ENCODE measurements around the gene ASIP.
"Not testable (repeated sequence)": the region's sequence is repeated elsewhere in the genome, so short reads cannot be mapped to it uniquely, and the experiment has no call there.

ASIP gene

DNA sequence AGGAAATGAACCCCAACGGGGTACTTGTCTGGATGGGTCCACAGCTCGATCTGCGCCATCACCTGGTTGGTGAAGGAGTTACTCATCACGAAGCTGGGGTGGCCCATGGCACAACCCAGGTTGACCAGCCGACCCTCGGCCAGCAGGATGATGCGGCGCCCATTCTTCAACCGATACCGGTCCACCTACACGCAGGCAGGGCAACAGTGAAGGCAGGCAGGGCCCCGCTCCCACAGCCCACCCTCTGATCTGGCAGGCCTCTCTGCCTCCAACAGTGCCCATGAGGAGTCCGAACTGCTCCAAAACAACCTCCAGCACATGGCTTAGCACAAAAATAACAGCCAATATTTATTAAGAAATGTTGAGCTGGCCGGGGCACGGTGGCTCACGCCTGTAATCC lies 44.2 kb downstream of the ASIP start:
- DNase-seq (ENCODE audit: low spot score), result no peak

DNA sequence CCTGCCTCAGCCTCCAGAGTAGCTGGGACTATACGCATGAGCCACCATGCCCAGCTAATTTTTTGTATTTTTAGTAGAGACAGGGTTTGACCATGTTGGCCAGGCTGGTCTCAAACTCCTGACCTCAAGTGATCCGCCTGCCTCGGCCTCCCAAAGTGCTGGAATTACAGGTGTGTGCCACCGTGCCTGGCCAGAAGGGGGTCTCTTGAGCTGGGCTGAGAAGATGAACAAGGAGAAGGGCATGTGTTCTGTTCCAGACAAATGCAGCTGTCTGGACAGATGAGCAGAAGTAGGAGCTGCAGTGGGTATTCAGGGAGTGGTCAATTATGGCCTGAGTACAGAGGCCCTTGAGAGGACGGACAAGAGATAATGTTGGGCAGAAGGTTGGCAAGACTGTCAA lies 46.3 kb downstream of the ASIP start:
- DNase-seq (ENCODE audit: low spot score), result not testable (repeated sequence)

- DNase-seq (ENCODE audit: low spot score), result no peak
These were observed 49.2 kb downstream of the ASIP start for GRCh38 chr20:34290471-34290870.

GRCh38 chr20:34292496-34292895 lies 51.3 kb downstream of the ASIP start:
- no peak for DNase-seq (ENCODE audit: low spot score)

DNA sequence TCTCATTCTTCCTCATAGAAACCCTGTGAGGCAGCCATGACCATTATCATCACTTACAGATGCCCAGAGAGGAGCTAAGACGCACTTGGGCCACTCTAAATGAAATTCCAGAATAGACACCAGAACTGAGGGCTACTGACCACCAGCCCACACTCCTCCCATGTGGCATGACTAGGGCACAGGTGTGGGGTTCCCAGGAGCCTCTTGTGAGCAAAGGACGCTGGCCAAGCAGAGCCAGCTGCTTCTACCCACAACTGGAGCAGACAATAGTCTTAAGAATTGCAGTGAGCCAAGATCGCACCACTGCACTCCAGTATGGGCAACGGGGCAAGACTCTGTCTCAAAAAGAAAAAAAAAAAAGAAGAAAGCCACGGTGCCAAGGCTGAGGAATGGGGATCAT lies 51.9 kb downstream of the ASIP start:
- DNase-seq (ENCODE audit: low spot score), result no peak

- DNase-seq (ENCODE audit: low spot score), result no peak
These were observed 52.4 kb downstream of the ASIP start for GRCh38 chr20:34293589-34293988.

DNA sequence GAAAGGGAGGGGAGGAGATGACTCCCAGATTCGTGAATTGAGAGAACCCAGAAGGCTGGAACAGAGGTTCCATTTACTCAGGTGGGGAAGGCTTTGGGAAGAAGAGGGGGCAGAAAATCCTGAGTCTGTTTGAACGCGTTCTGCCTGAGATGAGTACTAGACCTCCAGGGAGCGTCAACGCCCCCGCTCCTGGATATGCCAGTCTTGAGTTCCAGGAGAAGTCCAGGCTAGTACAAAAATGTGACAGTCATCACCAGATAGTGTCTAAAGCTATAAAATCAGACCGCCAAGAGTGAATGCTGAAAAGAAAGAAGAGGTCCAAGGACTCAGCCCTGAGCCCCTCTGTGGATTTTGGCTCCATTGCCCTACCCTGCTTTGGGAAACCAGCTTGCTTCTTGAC lies 53.3 kb downstream of the ASIP start:
- DNase-seq (ENCODE audit: low spot score), result no peak

DNA sequence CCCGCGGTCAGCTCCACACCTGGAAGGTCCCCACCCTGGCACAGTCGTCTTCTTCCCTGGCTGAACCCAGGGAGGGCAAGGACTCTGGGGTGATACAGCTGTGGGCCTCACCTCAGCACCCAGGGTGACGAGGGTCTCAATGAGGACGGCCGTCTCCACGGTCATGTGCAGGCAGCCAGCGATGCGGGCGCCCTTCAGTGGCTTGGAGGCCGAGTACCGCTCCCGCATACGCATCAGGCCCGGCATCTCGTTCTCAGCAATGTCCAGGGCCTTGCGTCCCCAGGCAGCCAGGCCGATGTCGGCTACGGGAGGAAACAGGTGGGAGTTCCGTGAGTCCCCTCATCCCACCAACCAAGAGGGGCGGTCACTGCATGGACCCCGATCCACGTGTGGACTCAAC lies 54.1 kb downstream of the ASIP start:
- no peak for DNase-seq (ENCODE audit: low spot score)

DNA sequence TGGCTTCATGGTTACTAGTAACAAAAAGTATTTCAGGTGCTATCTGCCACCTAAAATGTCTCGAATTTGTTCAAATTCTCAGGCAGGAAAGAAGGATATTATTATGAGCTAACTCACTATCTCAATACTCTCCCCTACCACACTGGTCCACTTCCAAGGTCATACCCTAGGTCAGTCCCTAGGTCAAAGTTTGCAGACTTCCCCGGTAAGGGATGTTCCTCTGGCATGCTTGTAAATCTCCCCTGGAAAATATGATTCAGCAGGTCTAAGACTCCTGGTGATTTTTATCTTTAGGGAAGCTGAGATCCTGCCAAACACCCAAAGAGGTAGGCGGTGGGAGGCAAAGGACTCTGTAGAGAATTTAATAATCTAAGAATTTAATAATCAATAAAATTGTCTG lies 55.2 kb downstream of the ASIP start:
- DNase-seq (ENCODE audit: low spot score), result no peak

DNA sequence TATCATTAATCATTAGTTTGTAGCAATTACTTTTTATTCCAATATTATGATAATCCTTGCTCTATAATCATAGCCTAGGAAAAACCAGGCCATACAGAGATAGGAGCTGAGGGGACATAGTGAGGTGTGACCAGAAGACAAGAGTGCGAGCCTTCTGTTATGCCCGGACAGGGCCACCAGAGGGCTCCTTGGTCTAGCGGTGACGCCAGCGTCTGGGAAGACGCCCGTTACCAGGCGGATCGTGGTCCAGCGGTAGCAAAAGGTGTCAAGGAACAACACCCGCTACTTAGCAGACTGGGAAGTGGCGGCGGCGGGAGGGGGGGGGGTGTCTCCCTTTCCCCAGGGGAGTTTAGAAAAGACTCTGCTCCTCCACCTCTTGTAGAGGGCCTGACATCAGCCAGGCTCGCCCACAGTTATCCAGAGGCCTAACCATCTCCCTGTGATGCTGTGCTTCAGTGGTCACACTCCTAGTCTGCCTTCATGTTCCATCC lies 57.1 kb downstream of the ASIP start:
- not testable (repeated sequence) for DNase-seq (ENCODE audit: low spot score)

DNA sequence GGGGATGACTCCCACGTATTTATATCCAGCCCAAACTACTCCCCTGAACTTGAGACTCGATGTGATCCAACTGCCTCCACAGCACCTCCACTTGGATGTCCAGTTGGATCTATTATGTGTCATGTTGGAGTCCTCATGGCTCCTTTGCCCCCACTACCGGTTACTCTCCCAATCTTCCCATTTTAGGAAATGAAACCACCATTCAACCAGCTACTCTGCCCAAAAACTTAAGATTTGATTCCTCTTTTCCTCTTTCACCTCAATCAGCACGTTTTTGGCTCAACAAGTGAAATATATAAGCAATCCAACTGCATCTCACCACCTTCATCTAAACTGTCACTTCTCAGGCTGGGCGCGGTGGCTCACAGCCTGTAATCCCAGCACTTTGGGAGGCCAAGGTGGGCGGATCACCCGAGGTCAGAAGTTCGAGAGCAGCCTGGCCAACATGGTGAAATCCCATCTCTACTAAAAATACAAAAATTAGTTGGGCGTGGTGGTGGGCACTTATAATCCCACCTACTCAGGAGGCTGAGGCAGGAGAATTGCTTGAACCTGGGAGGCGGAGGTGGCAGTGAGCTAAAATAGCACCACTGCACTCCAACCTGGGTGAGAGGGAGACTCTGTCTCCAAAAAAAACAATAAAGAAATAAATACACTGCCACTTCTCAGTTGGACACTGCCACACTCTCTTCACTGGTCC lies 58.5 kb downstream of the ASIP start:
- DNase-seq (ENCODE audit: low spot score), result no peak

GRCh38 chr20:34300256-34300806 lies 59.1 kb downstream of the ASIP start:
- DNase-seq (ENCODE audit: low spot score), result no peak

DNA sequence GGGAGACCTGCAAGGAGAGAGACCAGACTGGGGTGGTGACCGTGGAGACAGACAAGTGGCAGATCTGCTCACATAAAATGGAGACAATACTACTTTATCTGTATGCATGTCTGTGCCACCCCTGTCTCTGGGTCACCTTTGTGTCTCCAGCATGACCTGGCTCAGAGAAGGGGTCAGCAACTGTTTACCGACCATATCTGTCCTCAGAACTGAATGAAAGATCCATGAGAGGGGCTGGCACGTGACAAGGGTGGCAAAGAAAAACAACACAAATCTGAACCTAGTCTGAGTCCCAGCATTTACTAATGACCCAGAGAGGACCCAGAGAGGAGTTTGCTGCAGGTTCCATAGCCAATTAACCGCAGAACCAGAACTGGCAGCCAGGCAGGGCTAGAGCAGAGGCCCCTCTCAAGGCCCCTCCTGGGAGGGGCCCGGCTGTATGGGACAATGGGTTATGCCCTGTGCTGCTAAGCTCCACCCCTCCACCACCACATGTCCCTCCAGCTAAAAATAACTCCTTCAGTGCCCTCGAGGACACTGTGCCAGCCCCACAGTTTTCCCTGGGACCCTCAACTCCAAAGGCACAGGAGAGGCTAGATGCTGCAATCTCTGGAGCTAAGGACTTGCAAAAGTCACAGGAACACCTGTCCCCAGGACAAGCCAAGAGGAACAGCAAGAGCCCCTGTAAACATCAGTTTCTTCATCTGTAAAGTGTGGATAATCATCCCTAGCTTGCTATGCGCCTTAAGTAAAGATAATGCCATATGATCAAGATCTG lies 59.8 kb downstream of the ASIP start:
- no peak for DNase-seq (ENCODE audit: low spot score)

DNA sequence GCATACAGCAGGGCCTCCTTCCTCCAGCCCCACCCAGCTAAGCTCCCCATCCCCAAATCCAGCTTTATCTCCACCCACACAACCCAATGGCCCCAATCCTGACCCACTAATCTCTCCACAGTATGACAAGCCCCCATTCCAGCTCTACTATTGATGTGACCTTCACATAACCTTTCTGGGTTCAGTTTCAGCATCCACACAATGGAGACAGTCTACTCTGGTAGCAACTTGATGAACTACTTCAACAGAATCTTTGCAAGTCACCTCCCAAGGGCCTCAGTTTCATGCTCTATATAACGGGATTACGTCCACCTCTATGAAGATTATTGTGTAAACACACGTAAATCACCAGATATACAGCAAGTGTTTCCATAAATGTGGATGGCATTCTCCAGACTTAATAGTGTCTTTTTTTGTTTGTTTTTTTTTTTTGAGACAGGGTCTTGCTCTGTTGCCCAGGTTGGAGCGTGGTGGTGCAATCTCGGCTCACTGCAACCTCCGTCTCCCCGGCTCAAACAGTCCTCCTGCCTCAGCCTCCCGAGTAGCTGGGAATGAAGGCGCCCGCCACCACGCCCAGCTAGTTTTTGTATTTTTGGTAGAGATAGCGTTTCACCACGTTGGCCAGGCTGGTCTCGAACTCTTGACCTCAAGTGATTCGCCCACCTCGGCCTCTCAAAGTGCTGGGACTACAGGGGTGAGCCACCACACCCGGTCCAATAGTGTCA lies 60.5 kb downstream of the ASIP start:
- DNase-seq (ENCODE audit: low spot score), result no peak

DNA sequence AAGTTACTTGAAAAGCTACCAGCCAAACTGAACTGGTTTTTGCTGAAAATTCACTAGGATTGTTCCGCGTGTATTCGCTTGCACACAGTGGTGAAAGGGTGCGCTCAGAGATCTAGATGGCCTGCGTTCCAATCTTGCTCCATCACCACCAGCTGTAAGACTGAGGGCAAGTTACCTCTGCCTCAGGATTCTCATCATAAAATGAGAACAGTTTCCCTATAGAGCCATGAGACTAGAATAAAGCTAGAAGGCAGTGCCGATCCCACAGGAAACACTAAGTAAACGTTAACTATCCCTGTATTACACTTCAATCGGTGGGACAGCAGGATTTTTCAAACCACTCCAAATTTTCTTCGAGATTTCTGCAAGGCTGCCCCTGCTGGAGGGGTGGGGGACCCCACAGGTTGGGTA lies 61.1 kb downstream of the ASIP start:
- DNase-seq (ENCODE audit: low spot score), result no peak

DNA sequence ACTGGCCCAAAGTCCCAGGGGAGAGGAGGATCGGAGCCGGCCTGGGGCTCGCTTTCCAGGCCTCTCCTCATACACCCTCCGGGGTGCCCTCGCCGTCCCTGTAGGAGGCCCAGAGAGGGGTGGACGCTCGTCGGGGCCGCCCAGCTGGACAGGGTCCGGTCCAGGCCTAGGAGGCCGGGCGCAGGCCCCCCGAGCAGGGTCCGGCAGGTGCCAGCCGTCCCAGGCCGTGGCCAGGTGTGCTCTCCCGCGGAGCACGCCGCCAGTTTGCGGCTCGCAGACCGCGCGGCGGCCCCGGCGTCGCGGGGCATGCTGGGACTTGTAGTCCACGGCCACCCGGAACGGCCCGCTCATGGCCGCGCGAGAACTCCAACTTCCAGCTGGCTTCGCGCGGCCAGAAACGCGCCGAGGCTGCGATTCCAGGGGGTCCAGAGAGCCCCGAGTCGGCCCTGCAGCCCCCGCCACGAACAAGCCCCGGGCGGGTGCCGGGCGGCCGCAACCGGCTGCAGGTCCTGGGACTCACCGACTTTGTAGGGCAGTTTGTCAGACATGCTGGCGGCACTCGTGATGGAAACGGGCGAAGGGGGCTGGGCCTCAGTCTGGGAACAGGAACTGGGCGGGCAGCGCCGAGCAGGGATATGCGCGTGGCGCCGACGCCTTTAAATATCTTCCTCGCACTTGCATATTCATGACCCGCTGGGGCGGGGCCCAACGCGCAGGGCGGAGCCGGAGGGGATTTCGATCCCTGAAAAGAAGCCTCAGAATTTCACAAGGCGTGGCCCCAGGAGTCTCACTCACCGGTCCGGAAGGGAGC lies 61.7 kb downstream of the ASIP start, which contains the start of gene AHCY:
AHCY (minus strand) TSS at position 633 of the 811 bp plus-strand sequence; CDS start at position 548, 85 bp downstream.
- peak; percentile 98 for DNase-seq (ENCODE audit: low spot score)

DNA sequence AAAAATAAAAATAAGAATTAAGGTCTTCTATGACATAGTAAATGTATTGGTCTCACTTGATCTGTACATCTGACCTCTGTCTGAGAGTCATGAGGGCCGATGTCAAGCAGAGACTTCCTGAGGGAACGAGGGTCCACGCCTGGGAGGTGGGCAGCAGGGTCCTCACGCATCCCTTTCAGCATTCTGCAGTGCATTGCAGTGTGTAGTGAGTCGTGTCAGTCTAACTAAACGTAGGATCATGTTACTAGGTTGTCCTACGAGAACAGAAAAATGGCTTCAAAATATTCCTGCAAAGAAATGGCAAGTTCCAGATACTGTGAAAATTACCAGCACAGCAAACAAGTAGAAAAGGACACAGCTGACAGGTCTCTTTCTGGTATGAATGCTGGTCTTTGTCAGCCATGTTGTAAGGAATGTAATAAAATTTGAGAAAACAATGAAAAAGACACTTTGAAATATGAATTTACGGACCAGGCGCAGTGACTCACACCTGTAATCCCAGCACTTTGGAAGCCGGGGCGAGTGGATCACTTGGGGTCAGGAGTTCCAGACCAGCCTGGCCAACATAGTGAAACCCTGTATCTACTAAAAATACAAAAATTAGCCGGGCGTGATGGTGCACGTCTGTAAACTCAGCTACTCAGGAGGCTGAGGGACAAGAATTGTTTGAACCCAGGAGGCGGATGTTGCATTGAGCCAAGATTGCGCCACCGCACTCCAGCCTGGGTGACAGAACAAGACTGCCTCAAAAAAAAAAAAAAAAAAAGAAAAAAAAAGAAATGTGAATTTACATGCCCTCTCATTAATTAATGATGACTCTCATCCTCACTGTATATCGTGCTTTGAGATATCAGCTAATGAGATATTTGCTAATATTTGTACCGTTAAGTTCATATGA lies 64.4 kb downstream of the ASIP start:
- no peak for DNase-seq (ENCODE audit: low spot score)

DNA sequence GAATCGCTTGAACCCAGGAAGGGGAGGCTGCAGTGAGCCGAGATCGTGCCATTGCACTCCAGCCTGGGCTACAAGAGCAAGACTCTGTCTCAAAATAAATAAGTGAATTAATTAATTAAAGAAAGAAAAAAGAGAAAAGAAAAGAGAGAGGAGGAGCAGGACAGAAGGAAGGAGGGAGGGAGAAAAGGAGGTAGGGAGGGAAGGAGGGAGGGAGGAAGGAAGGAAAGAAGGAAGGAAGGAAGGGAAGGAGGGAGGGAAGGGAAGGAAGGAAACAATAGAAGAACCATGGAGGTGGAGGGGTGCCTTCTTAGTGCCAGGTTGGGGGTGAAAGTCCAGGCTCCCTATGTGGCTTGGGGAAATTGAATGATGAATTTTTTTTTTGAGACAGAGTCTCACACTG lies 68.5 kb downstream of the ASIP start:
- no peak for DNase-seq (ENCODE audit: low spot score)

GRCh38 chr20:34310481-34311117 lies 69.4 kb downstream of the ASIP start:
- no peak for DNase-seq (ENCODE audit: low spot score)
